Measurements from ENCODE around the gene HAUS7.

The HAUS7 gene

DNA sequence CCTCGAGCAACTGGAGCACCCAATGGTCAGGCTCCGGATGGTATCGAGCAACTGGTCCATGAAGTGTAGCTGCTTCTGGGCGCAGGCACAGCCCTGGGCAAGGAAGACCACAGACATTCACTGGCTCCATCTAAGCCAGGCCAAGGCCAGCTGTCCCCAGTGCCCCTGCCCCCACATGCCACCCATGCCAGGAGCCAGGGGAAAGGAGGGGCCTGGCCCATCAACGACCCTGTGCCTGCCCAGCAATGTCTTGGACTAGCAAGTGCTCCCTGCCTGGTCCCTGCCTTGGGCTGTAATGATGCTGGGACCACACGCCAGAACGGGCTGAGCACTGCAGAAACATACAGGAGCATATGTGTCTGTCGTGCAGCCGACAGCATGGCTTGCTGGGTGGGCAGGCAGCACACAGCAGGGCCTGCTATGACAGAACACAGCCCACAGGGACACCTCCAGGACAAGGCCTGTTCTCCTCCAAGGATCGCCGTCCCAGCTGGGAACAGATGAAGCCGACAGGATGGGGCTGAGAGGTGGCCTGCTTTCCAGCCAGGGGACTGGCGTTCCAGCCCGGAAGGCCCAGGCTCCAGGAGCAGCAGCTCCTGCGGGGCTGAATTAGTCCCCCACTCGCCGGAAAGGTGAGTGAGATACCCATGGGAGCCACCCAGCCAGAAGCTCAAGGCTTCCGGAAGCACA lies 13.1 kb downstream of the HAUS7 start:
- Histone ChIP-seq H3K4me3 (ENCODE audit: low read depth, low read length) (no peak overlapping the region), H3K9me3 (ENCODE audit: control insufficient read depth, insufficient read depth, low read depth, low read length) (no peaks in the 10 kb centered on the region), H3K4me1 (ENCODE audit: control insufficient read depth, insufficient read depth, low read length) (no peaks in the 10 kb centered on the region), H3K36me3 (ENCODE audit: control insufficient read depth in 2 of 2, insufficient read depth in 1 of 2, low read length in 2 of 2) (peaks cover 5 to 49% of the 10 kb centered on the region in 2 experiments; a peak in 2 of 3 replicates), H3K27ac (ENCODE audit: extremely low read depth, low read depth, low read length) (no peak overlapping the region)
- ChIA-PET POLR2A (no interaction called here), CTCF (interaction anchor here (0.6 to 5.0 kb wide), 2 partner anchors 49 to 150 kb away, joined by 3 to 81 read pairs; no protein-coding TSS in a partner anchor)
- TF ChIP-seq ZNF423 (tag by site-specific recombination; IDR thresholded peaks at IDR 0.05) (no peak), ZNF132 (tag by site-specific recombination; IDR thresholded peaks at IDR 0.05; ENCODE audit: borderline replicate concordance) (no peak), ZNF670 (tag by site-specific recombination; IDR thresholded peaks at IDR 0.05; ENCODE audit: low read depth) (no peak), ZNF266 (tag by site-specific recombination; IDR thresholded peaks at IDR 0.05; ENCODE audit: low read depth) (no peak), ZNF302 (tag by site-specific recombination; IDR thresholded peaks at IDR 0.05; ENCODE audit: low read depth) (no peak), GLI2 (tag by site-specific recombination; IDR thresholded peaks at IDR 0.05; ENCODE audit: borderline replicate concordance, low read depth) (no peak), ZNF837 (tag by site-specific recombination; IDR thresholded peaks at IDR 0.05) (no peak), ZNF274 (IDR thresholded peaks at IDR 0.05; ENCODE audit: low read length) (no peak), ZNF274 (tag by site-specific recombination; IDR thresholded peaks at IDR 0.05; ENCODE audit: borderline replicate concordance) (no peak), ZBTB8A (tag by site-specific recombination; IDR thresholded peaks at IDR 0.05) (no peak), SCRT1 (tag by site-specific recombination; IDR thresholded peaks at IDR 0.05; ENCODE audit: borderline replicate concordance) (no peak), ZNF341 (tag by site-specific recombination; IDR thresholded peaks at IDR 0.05; ENCODE audit: low read depth) (no peak), GLIS1 (tag by site-specific recombination; IDR thresholded peaks at IDR 0.05) (no peak)
- TF ChIP-seq, protein P1, sequence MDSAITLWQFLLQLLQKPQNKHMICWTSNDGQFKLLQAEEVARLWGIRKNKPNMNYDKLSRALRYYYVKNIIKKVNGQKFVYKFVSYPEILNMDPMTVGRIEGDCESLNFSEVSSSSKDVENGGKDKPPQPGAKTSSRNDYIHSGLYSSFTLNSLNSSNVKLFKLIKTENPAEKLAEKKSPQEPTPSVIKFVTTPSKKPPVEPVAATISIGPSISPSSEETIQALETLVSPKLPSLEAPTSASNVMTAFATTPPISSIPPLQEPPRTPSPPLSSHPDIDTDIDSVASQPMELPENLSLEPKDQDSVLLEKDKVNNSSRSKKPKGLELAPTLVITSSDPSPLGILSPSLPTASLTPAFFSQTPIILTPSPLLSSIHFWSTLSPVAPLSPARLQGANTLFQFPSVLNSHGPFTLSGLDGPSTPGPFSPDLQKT (IDR thresholded peaks at IDR 0.05; ENCODE audit: borderline replicate concordance, low read depth, low read length) = no peak
- TF ChIP-seq, protein P2, sequence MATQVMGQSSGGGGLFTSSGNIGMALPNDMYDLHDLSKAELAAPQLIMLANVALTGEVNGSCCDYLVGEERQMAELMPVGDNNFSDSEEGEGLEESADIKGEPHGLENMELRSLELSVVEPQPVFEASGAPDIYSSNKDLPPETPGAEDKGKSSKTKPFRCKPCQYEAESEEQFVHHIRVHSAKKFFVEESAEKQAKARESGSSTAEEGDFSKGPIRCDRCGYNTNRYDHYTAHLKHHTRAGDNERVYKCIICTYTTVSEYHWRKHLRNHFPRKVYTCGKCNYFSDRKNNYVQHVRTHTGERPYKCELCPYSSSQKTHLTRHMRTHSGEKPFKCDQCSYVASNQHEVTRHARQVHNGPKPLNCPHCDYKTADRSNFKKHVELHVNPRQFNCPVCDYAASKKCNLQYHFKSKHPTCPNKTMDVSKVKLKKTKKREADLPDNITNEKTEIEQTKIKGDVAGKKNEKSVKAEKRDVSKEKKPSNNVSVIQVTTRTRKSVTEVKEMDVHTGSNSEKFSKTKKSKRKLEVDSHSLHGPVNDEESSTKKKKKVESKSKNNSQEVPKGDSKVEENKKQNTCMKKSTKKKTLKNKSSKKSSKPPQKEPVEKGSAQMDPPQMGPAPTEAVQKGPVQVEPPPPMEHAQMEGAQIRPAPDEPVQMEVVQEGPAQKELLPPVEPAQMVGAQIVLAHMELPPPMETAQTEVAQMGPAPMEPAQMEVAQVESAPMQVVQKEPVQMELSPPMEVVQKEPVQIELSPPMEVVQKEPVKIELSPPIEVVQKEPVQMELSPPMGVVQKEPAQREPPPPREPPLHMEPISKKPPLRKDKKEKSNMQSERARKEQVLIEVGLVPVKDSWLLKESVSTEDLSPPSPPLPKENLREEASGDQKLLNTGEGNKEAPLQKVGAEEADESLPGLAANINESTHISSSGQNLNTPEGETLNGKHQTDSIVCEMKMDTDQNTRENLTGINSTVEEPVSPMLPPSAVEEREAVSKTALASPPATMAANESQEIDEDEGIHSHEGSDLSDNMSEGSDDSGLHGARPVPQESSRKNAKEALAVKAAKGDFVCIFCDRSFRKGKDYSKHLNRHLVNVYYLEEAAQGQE (tag by site-specific recombination; IDR thresholded peaks at IDR 0.05) = no peak
- TF ChIP-seq, protein P3, sequence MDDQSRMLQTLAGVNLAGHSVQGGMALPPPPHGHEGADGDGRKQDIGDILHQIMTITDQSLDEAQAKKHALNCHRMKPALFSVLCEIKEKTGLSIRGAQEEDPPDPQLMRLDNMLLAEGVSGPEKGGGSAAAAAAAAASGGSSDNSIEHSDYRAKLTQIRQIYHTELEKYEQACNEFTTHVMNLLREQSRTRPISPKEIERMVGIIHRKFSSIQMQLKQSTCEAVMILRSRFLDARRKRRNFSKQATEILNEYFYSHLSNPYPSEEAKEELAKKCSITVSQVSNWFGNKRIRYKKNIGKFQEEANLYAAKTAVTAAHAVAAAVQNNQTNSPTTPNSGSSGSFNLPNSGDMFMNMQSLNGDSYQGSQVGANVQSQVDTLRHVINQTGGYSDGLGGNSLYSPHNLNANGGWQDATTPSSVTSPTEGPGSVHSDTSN (CRISPR knock-in tag; IDR thresholded peaks at IDR 0.05) = no peak

DNA sequence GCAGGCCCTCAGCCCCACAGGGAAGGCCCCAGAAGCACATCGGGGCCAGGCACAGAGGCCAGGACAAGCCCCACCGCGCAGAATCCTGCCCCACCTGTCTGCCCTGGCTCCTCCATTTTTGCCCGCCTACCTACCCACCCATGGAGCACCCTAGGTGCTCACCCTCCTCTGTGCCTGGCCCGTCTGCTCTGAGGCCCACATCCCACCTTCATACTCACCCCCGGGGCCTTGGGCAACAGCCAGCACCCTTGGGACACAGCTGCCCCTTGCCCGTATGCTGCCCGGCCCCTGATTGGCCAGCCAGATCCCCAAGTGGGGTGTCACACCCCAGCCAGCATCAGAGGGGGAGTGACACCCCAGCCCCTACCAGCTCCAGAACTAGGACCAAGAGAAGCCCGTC lies 13.7 kb downstream of the HAUS7 start:
- ChIA-PET CTCF (interaction anchor here (0.6 kb wide), 1 partner anchor 151 kb away, joined by 3 read pairs; no protein-coding TSS in a partner anchor), POLR2A (no interaction called here)
- H3K27ac ChIP-seq (ENCODE audit: extremely low read depth, low read depth, low read length) = no peak overlapping the region
- no peak for TF ChIP-seq ZNF155 (tag by site-specific recombination; IDR thresholded peaks at IDR 0.05)
- no peak for TF ChIP-seq ZNF121 (tag by site-specific recombination; IDR thresholded peaks at IDR 0.05)
- TF ChIP-seq ZBTB1 (tag by site-specific recombination; IDR thresholded peaks at IDR 0.05) = no peak
- TF ChIP-seq ZNF777 (tag by site-specific recombination; IDR thresholded peaks at IDR 0.05; ENCODE audit: borderline replicate concordance) = no peak
- no peak for TF ChIP-seq KLF1 (tag by site-specific recombination; IDR thresholded peaks at IDR 0.05)
- no peak for TF ChIP-seq ZEB2 (tag by site-specific recombination; IDR thresholded peaks at IDR 0.05)
- no peak for TF ChIP-seq ZNF16 (tag by site-specific recombination; IDR thresholded peaks at IDR 0.05; ENCODE audit: low read depth)
- TF ChIP-seq, protein P4, sequence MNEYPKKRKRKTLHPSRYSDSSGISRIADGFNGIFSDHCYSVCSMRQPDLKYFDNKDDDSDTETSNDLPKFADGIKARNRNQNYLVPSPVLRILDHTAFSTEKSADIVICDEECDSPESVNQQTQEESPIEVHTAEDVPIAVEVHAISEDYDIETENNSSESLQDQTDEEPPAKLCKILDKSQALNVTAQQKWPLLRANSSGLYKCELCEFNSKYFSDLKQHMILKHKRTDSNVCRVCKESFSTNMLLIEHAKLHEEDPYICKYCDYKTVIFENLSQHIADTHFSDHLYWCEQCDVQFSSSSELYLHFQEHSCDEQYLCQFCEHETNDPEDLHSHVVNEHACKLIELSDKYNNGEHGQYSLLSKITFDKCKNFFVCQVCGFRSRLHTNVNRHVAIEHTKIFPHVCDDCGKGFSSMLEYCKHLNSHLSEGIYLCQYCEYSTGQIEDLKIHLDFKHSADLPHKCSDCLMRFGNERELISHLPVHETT (tag by site-specific recombination; IDR thresholded peaks at IDR 0.05) = no peak
- no peak for TF ChIP-seq ZNF610 (tag by site-specific recombination; IDR thresholded peaks at IDR 0.05; ENCODE audit: borderline replicate concordance)
- TF ChIP-seq, protein P5, sequence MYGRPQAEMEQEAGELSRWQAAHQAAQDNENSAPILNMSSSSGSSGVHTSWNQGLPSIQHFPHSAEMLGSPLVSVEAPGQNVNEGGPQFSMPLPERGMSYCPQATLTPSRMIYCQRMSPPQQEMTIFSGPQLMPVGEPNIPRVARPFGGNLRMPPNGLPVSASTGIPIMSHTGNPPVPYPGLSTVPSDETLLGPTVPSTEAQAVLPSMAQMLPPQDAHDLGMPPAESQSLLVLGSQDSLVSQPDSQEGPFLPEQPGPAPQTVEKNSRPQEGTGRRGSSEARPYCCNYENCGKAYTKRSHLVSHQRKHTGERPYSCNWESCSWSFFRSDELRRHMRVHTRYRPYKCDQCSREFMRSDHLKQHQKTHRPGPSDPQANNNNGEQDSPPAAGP (tag by site-specific recombination; IDR thresholded peaks at IDR 0.05) = no peak

More for the DNA sequence above, 13.7 kb downstream of the HAUS7 start:
- Histone ChIP-seq H3K9me3 (ENCODE audit: control insufficient read depth, insufficient read depth, low read depth, low read length) (no peaks in the 10 kb centered on the region), H3K4me1 (ENCODE audit: control insufficient read depth, insufficient read depth, low read length) (no peaks in the 10 kb centered on the region), H3K4me3 (ENCODE audit: low read depth, low read length) (no peak overlapping the region), H3K36me3 (ENCODE audit: control insufficient read depth in 2 of 2, insufficient read depth in 1 of 2, low read length in 2 of 2) (peaks cover 5 to 45% of the 10 kb centered on the region in 2 experiments; a peak in 2 of 3 replicates)

All from HEK293 (cell line).